ENCODE results near the gene RPS16. TPM values are rescaled to one million over a fixed set of nuclear protein-coding genes. Genes with fewer than 3 reads are reported as not detected.

Gene RPS16
- total and polyA plus RNA-seq, 2 of the 13 experiments (the other 11 are each of a cell fraction or from before 2014, with no cell fraction given) = 488 to 2,583 TPM

DNA sequence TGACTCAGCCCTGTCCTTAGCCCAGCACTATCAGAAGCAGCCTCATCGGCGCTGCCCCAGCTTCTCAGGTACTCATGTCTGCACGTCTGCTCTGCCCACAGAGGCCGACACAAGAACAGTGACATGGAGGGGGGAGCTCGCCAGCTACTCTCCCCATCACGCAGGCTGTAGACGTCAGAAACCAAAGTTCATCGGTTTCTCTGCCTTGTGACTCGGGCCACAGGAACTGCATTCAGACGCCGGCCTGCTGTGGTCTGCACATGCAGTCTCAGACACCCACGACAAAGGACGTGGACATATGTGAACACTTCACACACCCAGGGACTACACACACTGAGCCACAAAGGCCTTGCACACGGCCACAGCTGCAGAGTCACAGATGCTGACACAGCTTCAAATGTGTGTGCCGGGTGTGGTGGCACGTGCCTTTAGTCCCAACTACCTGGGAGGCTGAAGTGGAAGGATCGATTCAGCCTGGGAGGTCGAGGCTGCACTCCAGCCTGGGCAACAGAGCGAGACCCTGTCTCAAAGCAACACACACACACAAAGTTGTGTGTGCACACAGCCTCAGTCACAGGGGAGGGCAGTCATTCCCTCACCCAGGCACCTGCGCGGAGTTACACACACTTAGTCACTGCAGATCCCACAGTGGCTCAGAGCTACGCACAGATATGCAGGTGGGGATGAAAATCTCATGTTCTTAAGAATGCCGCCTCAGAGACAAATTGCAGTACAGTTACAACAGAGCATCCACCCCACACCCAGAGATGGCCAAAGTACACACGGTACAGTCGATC is 34.0 kb downstream of the RPS16 start (continued):
- TF ChIP-seq, protein P1, sequence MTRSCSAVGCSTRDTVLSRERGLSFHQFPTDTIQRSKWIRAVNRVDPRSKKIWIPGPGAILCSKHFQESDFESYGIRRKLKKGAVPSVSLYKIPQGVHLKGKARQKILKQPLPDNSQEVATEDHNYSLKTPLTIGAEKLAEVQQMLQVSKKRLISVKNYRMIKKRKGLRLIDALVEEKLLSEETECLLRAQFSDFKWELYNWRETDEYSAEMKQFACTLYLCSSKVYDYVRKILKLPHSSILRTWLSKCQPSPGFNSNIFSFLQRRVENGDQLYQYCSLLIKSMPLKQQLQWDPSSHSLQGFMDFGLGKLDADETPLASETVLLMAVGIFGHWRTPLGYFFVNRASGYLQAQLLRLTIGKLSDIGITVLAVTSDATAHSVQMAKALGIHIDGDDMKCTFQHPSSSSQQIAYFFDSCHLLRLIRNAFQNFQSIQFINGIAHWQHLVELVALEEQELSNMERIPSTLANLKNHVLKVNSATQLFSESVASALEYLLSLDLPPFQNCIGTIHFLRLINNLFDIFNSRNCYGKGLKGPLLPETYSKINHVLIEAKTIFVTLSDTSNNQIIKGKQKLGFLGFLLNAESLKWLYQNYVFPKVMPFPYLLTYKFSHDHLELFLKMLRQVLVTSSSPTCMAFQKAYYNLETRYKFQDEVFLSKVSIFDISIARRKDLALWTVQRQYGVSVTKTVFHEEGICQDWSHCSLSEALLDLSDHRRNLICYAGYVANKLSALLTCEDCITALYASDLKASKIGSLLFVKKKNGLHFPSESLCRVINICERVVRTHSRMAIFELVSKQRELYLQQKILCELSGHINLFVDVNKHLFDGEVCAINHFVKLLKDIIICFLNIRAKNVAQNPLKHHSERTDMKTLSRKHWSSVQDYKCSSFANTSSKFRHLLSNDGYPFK (CRISPR knock-in tag; IDR thresholded peaks at IDR 0.05; ENCODE audit: borderline replicate concordance) = peak; percentile 80; the same call in 1 of the 2 replicates
- TF ChIP-seq IRF9 (CRISPR knock-in tag; IDR thresholded peaks at IDR 0.05; ENCODE audit: borderline replicate concordance) (peak; percentile 71; the same call in 1 of the 2 replicates), CREB1 (IDR thresholded peaks at IDR 0.05) (peak; percentile 84), CREB1 (CRISPR knock-in tag; IDR thresholded peaks at IDR 0.05) (peak; percentile 91), ZNF629 (CRISPR knock-in tag; conservative IDR thresholded peaks at IDR 0.05) (peak; percentile 46), ZNF260 (CRISPR knock-in tag; IDR thresholded peaks at IDR 0.05; ENCODE audit: borderline replicate concordance, low read depth) (no peak), ZNF496 (CRISPR knock-in tag; IDR thresholded peaks at IDR 0.05; ENCODE audit: insufficient replicate concordance) (no peak), ZNF354B (CRISPR knock-in tag; IDR thresholded peaks at IDR 0.05) (0 out of 2 replicates have a peak, but pooled peaks have one; percentile 83), KDM2A (CRISPR knock-in tag; IDR thresholded peaks at IDR 0.05; ENCODE audit: borderline replicate concordance, low read depth) (peak; percentile 80), SATB2 (CRISPR knock-in tag; IDR thresholded peaks at IDR 0.05) (no peak), MIER2 (CRISPR knock-in tag; IDR thresholded peaks at IDR 0.05) (no peak), ZFP36 (IDR thresholded peaks at IDR 0.05; ENCODE audit: borderline replicate concordance, low read depth, low read length, partially characterized antibody) (no peak), ATF4 (CRISPR knock-in tag; IDR thresholded peaks at IDR 0.05) (peak in 1 of 2 experiments; percentile 51; a peak in 1 of 4 replicates), TSC22D2 (CRISPR knock-in tag; IDR thresholded peaks at IDR 0.05; ENCODE audit: borderline replicate concordance) (0 out of 2 replicates have a peak, but pooled peaks have one; percentile 57), ZBTB21 (CRISPR knock-in tag; IDR thresholded peaks at IDR 0.05) (peak; percentile 75), HBP1 (CRISPR knock-in tag; IDR thresholded peaks at IDR 0.05; ENCODE audit: low read depth) (no peak), NKX3-1 (CRISPR knock-in tag; IDR thresholded peaks at IDR 0.05) (no peak)
- TF ChIP-seq, protein P2, sequence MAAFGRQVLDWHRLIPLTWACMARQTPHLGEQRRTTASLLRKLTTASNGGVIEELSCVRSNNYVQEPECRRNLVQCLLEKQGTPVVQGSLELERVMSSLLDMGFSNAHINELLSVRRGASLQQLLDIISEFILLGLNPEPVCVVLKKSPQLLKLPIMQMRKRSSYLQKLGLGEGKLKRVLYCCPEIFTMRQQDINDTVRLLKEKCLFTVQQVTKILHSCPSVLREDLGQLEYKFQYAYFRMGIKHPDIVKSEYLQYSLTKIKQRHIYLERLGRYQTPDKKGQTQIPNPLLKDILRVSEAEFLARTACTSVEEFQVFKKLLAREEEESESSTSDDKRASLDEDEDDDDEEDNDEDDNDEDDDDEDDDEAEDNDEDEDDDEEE (CRISPR knock-in tag; IDR thresholded peaks at IDR 0.05) = peak; percentile 71; the same call in 1 of the 2 replicates

Measured in HepG2 (cell line).